ENCODE measurements around the gene PTPA. TPM values are rescaled to one million over a fixed set of nuclear protein-coding genes. Genes with fewer than 3 reads are reported as not detected.

Gene PTPA
- total and polyA plus RNA-seq, 9 of the 15 experiments (the other 6 are each of a cell fraction or from before 2014, with no cell fraction given), result 1.7 to 121 (median 72.6) TPM

- TF ChIP-seq ZNF639 (CRISPR knock-in tag; conservative IDR thresholded peaks at IDR 0.05 in 1 of 2, IDR thresholded peaks at IDR 0.05 in 1 of 2), result 0 out of 4 replicates have a peak, but pooled peaks of 1 of the 2 experiments have one; percentile 22
- TF ChIP-seq NBN (IDR thresholded peaks at IDR 0.05; ENCODE audit: low read depth), result no peak; the same call in 1 of the 2 replicates
- TF ChIP-seq ILF3 (IDR thresholded peaks at IDR 0.05; ENCODE audit: borderline replicate concordance), result no peak
- 0 out of 4 replicates have a peak, but pooled peaks of 1 of the 2 experiments have one; percentile 12 for TF ChIP-seq KDM4B (IDR thresholded peaks at IDR 0.05; ENCODE audit: borderline replicate concordance in 2 of 2, low read depth in 1 of 2)
- no peak for TF ChIP-seq ARID3B (CRISPR knock-in tag; IDR thresholded peaks at IDR 0.05; ENCODE audit: borderline replicate concordance)
- no peak for TF ChIP-seq ZSCAN32 (CRISPR knock-in tag; IDR thresholded peaks at IDR 0.05)
- peak in 1 of 2 experiments; percentile 81; a peak in 3 of 4 replicates for TF ChIP-seq MAZ (CRISPR knock-in tag; conservative IDR thresholded peaks at IDR 0.05 in 1 of 2, IDR thresholded peaks at IDR 0.05 in 1 of 2)
- TF ChIP-seq ZNF140 (CRISPR knock-in tag; IDR thresholded peaks at IDR 0.05), result no peak
- TF ChIP-seq TEAD1 (CRISPR knock-in tag; IDR thresholded peaks at IDR 0.05), result peak in 1 of 2 experiments; percentile 37; a peak in 1 of 4 replicates
- TF ChIP-seq NUFIP1 (IDR thresholded peaks at IDR 0.05; ENCODE audit: partially characterized antibody), result no peak
- TF ChIP-seq CBX3 (IDR thresholded peaks at IDR 0.05; ENCODE audit: borderline replicate concordance in 1 of 2, low read length in 2 of 2), result peak in 1 of 2 experiments; percentile 70; a peak in 2 of 3 replicates
- peak; percentile 53 for TF ChIP-seq ZFP36 (IDR thresholded peaks at IDR 0.05; ENCODE audit: low read depth, low read length, partially characterized antibody)
- peak; percentile 72 for TF ChIP-seq NEUROD1 (IDR thresholded peaks at IDR 0.05; ENCODE audit: borderline replicate concordance, low read depth, low read length, partially characterized antibody)
- TF ChIP-seq EP300 (IDR thresholded peaks at IDR 0.05; ENCODE audit: low read length), result peak; percentile 44; the same call in 1 of the 2 replicates
- TF ChIP-seq SPI1 (IDR thresholded peaks at IDR 0.05; ENCODE audit: borderline replicate concordance, low read depth, low read length), result peak; percentile 34; the same call in 1 of the 2 replicates
- TF ChIP-seq MAX (CRISPR knock-in tag; IDR thresholded peaks at IDR 0.05), result peak; percentile 60
These were observed 63.0 kb downstream of the PTPA start (continued) for GRCh38 chr9:129174102-129174723.
